ENCODE measurements around the gene GNG11. TPM values are rescaled to one million over a fixed set of nuclear protein-coding genes. Genes with fewer than 3 reads are reported as not detected.

Gene GNG11
- total RNA-seq, 4 donors from 2014 or later = 3.3 to 6.8 (median 5.3) TPM

Other genes with a start within 250 kb of the GNG11 start
- 1 to 10 TPM in 2 of 4 donors, under 1 TPM in 1, not detected in 1; 0.79 to 1.4 (median 1.1) TPM for gene TFPI2, start 31.0 kb upstream of the GNG11 start, total RNA-seq
- gene GNGT1, start 15.2 kb upstream of the GNG11 start, total RNA-seq = not detected
- 10 to 100 TPM; 12.7 to 37.0 (median 14.2) TPM for gene BET1, start 82.6 kb downstream of the GNG11 start, total RNA-seq